Stimulated activated CD8-positive, alpha-beta memory T cell treated with anti-CD3 and anti-CD28 coated beads, Interleukin-7, amount 100 ng/mL, for 48 hours (primary cell): ENCODE results near the gene USP19.

ENCODE experiments used
- DNase-seq, 2 donors: peaks; one replicate each; pipeline ENCODE4 v3.0.0-alpha.2; 2020; ENCODE audit warnings: low read depth in 1 of 2; ENCODE audit errors: extremely low read depth in 1 of 2

USP19 gene, protein sequence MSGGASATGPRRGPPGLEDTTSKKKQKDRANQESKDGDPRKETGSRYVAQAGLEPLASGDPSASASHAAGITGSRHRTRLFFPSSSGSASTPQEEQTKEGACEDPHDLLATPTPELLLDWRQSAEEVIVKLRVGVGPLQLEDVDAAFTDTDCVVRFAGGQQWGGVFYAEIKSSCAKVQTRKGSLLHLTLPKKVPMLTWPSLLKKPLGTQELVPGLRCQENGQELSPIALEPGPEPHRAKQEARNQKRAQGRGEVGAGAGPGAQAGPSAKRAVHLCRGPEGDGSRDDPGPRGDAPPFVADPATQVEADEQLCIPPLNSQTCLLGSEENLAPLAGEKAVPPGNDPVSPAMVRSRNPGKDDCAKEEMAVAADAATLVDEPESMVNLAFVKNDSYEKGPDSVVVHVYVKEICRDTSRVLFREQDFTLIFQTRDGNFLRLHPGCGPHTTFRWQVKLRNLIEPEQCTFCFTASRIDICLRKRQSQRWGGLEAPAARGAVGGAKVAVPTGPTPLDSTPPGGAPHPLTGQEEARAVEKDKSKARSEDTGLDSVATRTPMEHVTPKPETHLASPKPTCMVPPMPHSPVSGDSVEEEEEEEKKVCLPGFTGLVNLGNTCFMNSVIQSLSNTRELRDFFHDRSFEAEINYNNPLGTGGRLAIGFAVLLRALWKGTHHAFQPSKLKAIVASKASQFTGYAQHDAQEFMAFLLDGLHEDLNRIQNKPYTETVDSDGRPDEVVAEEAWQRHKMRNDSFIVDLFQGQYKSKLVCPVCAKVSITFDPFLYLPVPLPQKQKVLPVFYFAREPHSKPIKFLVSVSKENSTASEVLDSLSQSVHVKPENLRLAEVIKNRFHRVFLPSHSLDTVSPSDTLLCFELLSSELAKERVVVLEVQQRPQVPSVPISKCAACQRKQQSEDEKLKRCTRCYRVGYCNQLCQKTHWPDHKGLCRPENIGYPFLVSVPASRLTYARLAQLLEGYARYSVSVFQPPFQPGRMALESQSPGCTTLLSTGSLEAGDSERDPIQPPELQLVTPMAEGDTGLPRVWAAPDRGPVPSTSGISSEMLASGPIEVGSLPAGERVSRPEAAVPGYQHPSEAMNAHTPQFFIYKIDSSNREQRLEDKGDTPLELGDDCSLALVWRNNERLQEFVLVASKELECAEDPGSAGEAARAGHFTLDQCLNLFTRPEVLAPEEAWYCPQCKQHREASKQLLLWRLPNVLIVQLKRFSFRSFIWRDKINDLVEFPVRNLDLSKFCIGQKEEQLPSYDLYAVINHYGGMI (N-terminal part only)

DNA sequence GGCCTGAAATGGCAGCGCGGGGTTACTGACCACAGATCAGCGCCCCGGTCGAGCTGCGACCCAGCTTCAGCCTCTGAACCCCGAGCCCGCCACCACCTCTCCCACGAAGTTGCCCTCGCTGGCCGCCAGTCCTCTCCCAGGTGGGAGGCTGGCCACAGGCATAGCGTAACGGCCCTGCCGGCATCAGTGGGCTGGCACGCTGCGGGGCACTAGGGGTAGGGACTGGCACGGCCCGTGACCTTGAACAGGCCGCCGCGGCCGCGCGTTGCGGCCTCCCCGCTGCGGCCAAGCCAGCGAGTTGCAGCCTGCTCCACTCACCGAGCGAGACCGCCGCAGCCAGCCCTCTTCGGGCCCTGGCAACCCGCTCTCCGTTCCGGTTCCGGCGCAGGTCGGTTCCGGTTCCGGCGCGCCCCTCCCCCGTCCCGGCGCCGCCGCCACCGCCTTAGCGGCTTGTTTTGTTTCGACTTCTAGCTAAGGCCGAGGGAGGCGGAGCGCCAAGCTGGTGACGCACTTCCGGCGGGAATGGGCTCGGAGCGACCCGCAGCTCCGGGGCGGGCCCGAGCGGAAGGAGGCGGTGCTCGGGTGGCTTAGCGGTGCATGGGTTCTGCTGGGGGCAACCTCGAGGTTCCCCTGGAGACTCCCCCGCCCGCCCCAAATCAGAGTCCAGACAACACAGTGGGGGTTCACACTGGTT, at the start of gene USP19:
Gene USP19 (minus strand): TSS at position 386 of the 694 bp plus-strand sequence. CDS start 1,678 bp downstream, outside the sequence.
- peak; percentile 89 to 90 for DNase-seq

DNA sequence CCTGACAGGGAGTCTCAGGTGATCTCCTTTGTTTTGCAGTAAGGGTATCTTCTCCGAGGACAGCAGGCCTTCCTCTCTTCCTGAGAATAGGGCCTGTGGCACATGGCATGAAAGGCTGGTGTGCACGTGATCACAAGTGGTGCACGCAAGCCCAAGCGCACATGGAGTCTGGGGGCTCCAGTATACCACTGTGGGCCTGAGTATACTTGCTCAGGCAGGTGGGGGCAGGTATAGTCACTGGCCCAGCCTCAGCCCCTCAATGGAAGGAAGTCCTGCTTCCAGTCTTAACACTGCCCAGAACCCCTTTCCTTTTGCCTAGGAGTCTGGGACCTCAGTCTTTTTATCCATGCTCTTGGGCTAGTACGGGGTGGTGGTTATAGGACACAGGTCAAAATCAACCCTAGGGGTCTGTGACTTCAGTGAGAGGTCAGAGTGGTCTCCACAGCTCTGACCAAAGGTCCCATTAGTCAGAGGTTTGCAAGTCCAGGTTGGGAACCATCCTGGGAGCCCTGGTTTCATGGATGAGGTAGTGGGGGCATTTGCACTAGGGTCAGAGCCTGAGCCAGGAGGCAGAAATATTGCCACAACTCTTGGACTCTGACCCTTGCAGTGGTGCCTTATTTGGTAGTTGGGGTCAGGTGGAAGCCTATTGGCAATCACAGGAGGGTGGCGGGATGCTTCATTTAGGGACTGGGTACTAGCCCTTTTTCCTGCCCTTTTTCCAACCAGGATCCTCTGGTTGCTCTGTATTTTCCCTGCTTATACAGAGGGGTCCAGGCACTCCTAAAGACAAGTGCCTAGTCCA, 46.3 kb upstream of the USP19 start:
- no peak for DNase-seq

DNA sequence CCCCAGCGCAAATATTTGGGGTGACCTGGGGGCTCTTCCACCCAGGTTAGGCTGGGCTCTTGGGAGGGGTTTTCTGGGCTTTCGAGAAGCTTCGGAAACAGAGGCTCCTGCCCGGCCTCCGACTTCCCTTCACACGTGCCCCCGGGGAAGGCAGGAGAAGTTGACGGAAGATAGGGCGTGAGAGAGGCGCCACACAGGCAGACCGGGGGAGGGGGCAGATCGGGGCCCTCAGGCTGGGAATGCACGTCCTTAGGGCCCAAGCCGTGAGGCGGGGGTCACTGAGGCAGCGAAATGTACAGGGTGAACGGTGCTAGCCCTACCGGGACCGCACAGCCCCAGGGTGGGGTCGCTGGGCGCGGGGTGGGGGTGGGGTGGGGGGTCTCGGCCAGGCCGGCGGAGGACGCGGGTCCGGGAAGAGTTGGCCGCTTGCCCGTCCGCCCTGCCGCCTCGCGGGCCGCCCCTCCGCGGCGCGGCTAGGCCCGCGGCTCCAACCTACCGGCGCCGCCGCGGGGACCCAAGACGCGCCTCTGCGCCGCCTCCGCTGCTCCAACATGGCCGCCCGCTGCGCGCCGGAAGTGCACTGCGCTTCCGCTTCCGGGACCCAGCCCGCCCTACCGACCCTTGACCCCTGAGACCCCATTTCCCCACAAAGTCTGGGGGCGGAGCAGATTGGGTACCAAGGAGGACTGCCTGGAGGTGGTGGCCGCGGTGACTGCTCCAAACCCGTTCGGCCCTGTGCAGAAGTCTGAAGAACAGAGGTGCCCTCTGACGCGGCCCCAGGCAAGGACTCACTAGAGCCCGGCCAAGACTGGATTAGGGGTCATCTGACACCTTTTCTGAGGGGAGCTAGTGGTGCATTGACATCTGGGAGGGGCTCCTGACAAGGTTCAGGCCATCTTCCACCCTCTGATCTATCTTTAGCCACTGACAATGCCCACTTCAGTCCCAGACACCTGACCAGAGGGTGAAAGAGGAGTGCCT, 45.4 kb upstream of the USP19 start, which contains the start of gene CCDC71:
Gene CCDC71 (minus strand): TSS at position 561 of the 981 bp plus-strand sequence. CDS start 2,123 bp downstream, outside the sequence.
- DNase-seq = peak; percentile 56 to 62

DNA sequence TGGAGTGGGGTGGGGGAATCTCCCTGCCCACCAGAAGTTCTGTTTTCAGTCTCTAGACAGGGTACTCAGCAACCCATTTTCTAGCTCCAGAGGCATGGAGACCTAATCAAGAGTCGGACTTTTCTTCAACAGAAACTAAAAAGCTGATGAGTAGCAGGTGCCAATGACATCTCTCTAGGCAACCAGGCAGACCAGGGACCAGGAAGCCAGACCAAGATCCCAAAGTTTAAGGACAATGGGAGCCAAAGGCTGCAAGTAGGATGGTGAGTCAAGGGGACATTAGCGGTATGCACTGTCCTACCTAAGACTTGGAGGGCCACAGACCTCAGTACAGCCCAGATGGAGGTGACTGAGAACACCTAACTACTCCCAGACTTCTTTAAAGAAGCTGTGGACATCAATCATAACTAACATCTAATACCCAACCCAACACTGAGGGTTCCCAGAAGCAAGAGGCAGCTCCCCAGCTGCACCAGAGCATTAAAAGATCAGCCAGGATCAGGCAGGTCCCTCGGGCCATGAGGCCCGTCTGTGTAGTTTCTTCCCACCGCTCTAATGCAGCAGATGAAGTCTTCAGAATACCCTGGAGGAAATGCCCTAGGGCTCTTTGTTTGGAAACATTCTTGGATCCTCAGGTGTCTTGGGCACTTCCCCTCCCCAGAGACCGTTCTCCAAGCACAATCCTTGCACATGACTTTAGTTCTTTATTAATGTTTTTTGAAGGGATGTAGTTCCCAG, 44.5 kb upstream of the USP19 start:
- no peak for DNase-seq

DNA sequence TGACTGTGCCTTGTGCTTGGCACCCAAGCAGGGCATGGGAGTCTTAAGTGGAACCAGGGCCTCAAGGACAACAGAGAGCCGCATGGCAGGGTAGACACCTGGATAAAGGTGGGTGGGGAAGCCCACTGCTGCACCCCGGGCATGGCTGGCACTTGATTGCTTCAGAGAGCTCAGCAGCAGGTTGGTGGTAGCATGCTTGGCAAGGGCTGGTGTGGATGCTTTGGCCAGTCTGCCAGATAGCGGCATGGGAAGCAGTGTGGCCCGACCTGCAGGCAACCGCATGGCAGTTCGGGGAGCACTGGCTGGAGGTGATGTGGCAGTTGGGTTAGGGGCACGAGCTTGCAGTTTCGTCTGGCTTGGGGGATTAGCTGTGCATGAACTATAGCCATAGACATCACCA, 43.0 kb upstream of the USP19 start:
- DNase-seq = no peak

DNA sequence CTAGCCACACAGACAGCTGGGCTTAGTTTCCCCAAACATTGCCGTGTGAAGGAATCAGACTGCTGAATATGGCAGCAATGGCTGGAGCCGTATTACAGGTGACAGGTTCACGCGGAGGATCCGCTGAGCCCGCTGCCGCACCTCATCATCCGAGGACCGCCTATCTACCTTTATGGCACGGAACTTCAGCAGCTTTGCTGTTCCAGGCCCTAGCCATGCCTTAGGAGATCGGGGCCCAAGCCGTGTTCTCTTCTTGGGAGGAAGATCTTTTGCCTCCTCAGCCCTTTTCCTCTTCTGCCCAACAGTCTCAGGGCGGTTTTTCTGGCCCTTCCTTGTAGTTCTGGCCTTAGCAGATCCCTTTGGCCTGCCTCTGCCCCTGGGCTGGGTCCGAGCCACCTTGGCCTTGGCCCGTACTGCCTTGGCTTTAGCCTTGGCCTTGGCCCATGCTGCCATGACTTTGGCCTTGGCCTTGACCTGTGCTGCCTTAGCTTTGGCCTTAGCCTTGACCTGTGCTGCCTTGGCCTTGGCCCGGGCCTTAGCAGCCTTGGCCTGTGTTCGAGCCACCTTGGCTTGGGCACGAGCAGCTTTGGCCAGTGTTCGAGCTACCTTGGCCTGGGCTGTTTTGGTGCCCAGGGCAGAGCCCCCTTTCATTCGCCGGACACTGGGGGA, 42.3 kb upstream of the USP19 start:
- DNase-seq = no peak

DNA sequence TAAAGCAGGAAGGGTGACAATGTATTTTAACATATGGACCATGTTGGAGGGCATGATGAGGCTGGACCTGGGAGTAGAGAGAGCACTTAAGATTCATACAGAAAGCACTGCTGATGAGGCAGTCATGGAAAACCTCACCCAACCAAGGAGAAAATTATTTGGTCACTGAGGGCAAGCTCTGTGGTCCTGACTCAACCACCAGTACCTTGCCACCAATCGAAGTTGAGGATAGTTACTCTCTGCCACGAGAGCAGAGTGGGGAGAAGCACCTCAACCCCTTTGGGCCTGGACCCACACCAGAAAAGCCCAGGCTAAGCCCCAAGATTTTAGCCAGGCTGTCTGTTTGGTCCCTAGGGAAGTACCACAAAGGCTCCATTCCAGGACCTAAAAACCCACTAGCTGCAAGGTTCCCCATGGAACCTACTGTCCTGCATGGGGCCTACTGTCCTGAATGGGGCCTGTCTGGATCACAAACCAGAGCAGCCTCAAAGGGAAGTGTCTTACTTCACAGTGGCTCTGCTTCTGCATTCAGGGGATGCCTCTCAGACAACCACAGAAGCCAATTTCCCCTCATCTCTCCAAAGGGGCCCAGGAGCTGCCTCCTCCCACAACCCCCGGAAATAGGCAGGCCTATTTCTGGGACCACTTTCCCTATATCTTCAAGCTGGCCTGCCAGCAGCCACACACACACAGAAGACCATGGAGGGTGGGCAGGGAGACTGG, 41.3 kb upstream of the USP19 start:
- peak in 1 of 2 donors; percentile 39 for DNase-seq

DNA sequence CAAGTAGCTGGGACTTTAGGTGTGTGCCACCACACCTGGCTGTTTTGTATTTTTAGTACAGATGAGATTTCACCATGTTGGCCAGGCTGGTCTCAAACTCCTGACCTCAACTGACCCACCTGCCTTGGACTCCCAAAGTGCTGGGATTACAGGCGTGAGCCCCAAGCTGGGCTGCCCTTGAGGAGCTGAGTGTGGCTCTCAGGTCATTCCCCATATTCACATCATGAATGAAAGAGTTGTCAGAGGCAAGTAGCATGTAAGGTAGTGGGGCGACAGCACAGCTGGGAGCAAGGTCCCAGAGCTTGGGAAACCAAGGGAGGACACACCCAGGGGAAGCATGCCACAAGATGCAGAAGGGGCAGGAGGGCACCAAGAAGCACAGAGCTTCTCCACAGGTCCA, 40.6 kb upstream of the USP19 start:
- no peak for DNase-seq

DNA sequence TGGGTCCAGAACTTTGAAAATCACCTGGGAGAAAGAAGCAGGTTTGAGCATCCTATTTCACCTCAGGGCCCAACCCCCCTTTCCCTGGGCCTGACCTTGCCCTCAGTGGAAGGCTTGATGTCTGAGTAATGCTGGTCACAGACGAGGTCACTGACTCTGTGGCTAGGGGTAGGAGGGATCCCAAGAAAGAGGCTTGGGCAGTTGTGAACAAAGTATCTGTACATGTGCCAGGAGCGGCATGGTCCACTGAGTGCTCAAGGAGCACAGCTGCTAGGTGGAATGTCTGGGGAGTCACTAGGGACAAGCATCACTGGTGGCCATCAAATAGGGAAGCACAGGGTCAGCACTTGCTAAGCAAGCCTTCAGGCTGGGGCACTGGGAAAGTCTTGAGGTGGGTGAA, 38.2 kb upstream of the USP19 start:
- DNase-seq = no peak

DNA sequence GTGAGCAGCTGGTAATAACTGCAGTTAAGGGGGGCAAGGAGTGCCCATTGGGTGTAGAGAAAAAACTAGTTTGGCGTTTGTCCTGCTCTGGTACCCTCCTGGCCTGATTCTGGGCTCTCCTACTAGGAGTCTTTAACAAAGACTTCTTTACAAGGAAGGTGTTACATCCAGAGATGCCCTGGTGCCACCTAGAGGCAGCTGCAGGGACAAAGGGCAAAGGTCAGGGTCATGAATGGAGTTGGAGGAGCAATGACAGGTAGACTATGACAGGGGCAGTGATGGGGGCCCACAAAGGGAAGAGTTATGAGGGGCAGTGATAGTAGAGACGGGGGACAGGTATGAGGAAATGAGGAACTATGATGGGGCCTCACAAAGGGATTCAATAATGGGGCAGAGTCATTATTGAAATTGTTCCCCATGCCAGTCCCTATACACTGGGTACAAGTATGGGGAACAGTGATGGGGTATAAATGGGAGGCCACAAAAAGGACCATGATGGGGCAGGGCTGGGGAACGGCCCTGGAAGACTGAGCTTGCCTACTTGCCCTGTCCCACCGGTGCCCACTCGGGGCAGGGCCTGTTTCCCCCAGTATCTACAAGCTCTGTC, 37.6 kb upstream of the USP19 start:
- peak in 1 of 2 donors; percentile 44 for DNase-seq

DNA sequence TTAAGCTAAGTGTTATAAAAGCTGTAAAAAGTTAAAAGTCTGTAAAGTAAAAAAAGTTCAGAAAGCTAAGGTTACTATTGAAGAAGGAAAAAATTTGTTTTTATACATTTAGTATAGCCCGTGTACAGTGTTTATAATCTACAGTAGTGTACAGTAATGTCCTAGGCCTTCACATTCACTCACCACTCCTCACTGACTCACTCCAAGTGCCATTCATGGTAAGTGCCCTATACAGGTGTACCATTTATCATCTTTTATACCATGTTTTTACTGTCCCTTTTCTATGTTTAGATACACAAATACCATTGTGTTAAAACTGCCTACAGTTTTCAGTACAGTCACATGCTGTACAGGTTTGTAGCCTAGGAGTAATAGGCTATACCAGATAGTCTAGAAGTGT, 36.7 kb upstream of the USP19 start:
- no peak for DNase-seq

DNA sequence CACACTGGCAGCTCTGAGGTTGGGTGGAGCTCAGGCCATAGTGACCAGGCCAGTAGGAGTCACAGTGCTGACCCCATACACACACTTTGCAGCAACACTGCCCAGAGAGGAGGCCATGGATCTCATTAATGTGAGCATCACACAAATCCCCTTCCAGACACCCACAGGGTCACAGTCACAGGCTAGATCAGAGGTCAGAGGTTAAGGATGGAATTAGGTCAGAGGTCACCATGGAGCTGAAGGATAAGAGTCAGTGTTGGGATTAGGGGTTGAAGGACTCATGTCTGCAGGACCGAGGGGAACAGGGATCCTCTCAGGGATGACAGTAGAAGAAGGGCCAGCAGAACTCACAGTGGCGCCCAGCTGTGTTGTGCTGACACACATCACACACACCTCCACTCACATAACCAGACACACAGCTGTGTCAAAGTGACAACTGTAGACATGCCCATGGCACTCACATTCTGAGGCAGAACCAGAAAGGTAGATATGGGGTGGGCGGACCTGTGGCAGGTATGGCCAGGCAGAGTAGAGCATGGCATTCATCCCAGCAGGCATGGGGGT, 32.8 kb upstream of the USP19 start:
- DNase-seq = no peak

DNA sequence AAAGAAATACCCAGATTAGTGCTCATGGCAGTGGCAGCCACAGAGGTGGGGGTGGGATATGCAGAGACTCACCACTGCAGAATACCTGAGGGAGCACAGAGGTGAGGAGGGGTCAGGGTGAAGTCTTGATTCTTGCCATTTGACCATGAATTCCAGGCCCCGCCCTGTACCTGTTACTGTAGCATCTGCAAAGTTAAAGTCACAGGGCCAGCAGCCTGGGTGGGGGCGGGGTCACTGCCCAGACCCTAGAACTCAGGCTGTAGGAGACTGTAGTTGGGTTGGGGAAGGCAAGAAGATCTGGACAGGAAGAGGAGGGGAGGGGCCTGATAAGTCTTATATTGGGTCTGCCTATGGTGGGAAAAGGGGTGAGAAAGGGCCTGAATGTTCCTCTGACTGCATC, 31.0 kb upstream of the USP19 start:
- no peak for DNase-seq

DNA sequence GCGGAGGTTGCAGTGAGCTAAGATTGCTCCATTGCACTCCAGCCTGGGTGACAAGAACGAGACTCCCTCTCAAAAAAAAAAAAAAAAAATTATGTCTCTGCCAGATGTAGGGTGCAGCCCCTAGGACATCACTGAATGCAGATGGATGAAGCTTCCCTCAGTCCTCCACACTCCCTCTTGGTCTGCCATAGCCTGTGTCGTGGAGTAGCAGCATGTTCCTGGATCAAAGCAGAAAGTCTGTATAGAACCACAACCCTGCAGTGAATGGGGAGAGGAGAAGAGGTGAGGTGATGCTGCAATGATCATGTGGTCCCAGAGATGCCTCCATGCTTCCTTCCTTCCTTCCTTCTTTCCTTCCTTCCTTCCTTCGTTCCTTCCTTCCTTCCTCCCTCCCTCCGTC, 27.5 kb upstream of the USP19 start:
- no peak for DNase-seq

DNA sequence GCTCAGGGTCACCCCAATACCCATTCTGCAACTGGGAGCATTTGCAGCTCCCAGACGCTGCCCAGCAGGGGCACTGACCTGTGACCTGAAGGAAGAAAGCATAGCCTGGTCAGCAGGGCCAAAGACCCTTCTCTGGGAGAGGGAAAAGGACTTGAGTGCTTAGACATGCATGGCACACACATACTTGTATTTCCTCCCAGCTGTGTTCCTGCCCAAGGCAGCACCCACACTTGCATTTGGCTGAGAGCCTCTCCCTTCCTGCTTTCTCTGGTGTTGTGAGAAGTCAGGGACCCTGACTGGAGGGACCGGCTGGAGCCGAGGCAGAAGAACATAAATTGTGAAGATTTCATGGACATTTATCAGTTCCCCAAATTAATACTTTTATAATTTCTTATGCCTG, 19.5 kb upstream of the USP19 start:
- no peak for DNase-seq

DNA sequence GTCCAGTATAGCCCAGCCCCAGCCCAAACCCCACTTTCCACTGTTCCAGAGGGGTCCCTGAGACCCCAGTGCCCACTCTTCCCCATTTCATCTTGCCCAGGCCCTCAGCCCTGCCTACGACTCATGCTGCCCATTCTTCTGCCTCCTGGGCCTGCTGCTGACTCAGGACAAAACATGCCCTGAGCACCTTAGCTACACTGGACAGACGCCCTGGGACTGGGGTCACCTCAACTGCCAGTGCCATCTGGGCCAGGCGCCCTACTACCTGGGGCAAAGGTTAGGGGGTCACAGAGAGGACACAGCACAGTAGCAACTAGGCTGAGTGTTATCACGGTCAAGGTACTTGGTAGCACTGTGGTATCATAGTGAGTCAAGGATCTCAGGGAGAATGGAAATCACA, 14.9 kb upstream of the USP19 start:
- DNase-seq = no peak
